ENCODE measurements around the gene THOC2.
"Not testable (repeated sequence)": the region's sequence is repeated elsewhere in the genome, so short reads cannot be mapped to it uniquely, and the experiment has no call there.

THOC2 gene

GRCh38 chrX:123742440-123742839 is 9.6 kb upstream of the THOC2 start:
- no peak overlapping the region for H3K27ac Mint-ChIP-seq
- H3K4me1 Mint-ChIP-seq = no peaks in the 10 kb centered on the region
- no peaks in the 10 kb centered on the region for H3K27me3 Mint-ChIP-seq
- ATAC-seq (no peak), DNase-seq (no peak)
- H3K9me3 Mint-ChIP-seq = no peaks in the 10 kb centered on the region
- no peak overlapping the region for H3K4me3 Mint-ChIP-seq

GRCh38 chrX:123740536-123740935 is 7.7 kb upstream of the THOC2 start:
- no peak for ATAC-seq
- H3K9me3 Mint-ChIP-seq = no peaks in the 10 kb centered on the region
- no peak overlapping the region for H3K27ac Mint-ChIP-seq
- no peak for DNase-seq
- H3K4me3 Mint-ChIP-seq = no peak overlapping the region
- no peaks in the 10 kb centered on the region for H3K4me1 Mint-ChIP-seq
- H3K27me3 Mint-ChIP-seq = no peaks in the 10 kb centered on the region

GRCh38 chrX:123740006-123740405 is 7.2 kb upstream of the THOC2 start:
- Mint-ChIP-seq H3K4me3 (no peak overlapping the region), H3K4me1 (no peaks in the 10 kb centered on the region)

GRCh38 chrX:123739474-123739873 is 6.6 kb upstream of the THOC2 start:
- no peaks in the 10 kb centered on the region for H3K9me3 Mint-ChIP-seq
- ATAC-seq (no peak), DNase-seq (no peak)
- no peaks in the 10 kb centered on the region for H3K27me3 Mint-ChIP-seq
- no peak overlapping the region for H3K27ac Mint-ChIP-seq
- H3K4me1 Mint-ChIP-seq = no peaks in the 10 kb centered on the region
- H3K4me3 Mint-ChIP-seq = no peak overlapping the region

More at GRCh38 chrX:123740006-123740405, 7.2 kb upstream of the THOC2 start:
- H3K27ac Mint-ChIP-seq = no peak overlapping the region
- DNase-seq (no peak), ATAC-seq (no peak)
- no peaks in the 10 kb centered on the region for H3K9me3 Mint-ChIP-seq
- no peaks in the 10 kb centered on the region for H3K27me3 Mint-ChIP-seq

- no peak overlapping the region for H3K4me3 Mint-ChIP-seq
- H3K27me3 Mint-ChIP-seq = no peaks in the 10 kb centered on the region
- DNase-seq (no peak), ATAC-seq (no peak)
- no peaks in the 10 kb centered on the region for H3K9me3 Mint-ChIP-seq
- H3K4me1 Mint-ChIP-seq = peaks cover under 1% of the 10 kb centered on the region
- H3K27ac Mint-ChIP-seq = no peak overlapping the region
Measured at GRCh38 chrX:123738378-123738940, 5.6 kb upstream of the THOC2 start.

DNA sequence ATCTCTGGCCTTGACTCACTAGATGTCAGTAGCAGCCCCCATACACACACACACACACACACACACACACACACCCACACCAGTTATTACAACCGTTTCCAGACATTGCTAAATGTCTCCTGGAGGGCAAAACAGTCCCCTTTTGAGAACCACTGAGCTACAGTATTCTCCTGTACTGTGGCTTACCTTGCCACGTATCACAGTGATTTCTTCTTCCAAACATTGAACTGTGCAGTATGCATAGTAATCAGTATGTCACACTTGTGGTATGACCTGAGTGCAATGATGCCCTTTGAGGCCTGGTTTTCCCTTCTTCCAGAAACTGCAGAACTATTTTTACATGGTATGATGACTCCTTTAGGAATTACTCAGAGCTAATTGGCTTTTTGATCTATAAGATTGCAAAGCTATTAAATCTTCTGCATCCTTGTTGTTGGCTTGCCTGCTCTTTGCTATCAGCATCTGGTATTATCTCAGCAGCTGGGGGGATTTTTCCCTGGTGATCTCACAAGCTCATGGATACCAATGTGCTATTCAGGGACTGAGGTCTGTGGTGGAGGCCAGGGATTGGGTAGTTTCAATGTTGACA is 3.6 kb upstream of the THOC2 start:
- Mint-ChIP-seq H3K4me1 (peaks cover 6% of the 10 kb centered on the region), H3K27me3 (no peaks in the 10 kb centered on the region), H3K27ac (peak overlapping the region in 1 of 2 donors; percentile 57), H3K4me3 (no peak overlapping the region), H3K9me3 (no peaks in the 10 kb centered on the region)
- DNase-seq (no peak), ATAC-seq (no peak)

DNA sequence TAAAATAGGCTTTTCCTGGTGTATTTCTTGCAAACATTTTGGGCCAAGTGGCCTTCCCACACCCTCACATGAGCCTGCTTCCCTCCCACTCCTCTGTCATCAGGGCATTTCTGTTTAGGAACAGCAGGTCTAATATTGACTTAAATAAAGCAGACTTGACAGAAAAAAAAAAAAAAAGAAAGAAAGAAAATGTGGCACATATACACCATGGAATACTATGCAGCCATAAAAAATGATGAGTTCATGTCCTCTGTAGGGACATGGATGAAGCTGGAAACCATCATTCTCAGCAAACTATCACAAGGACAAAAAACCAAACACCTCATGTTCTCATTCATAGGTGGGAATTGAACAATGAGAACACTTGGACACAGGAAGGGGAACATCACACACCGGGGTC is 2.3 kb upstream of the THOC2 start:
- peaks cover 13% of the 10 kb centered on the region for H3K4me1 Mint-ChIP-seq
- not testable (repeated sequence) for H3K27me3 Mint-ChIP-seq, H3K27ac Mint-ChIP-seq, ATAC-seq, DNase-seq, H3K9me3 Mint-ChIP-seq, H3K4me3 Mint-ChIP-seq

- not testable (repeated sequence) for H3K4me3 Mint-ChIP-seq, H3K9me3 Mint-ChIP-seq, H3K27ac Mint-ChIP-seq, DNase-seq, H3K27me3 Mint-ChIP-seq, ATAC-seq
- peaks cover 24% of the 10 kb centered on the region for H3K4me1 Mint-ChIP-seq
Measured at GRCh38 chrX:123734079-123734478, 1.2 kb upstream of the THOC2 start.

GRCh38 chrX:123731987-123732669 is 724 bp downstream of the THOC2 start:
- no peaks in the 10 kb centered on the region for H3K9me3 Mint-ChIP-seq
- H3K27ac Mint-ChIP-seq = peak overlapping the region; percentile 97 to 99
- peaks cover 34% of the 10 kb centered on the region for H3K4me1 Mint-ChIP-seq
- no peaks in the 10 kb centered on the region for H3K27me3 Mint-ChIP-seq
- ATAC-seq (peak; percentile 55), DNase-seq (peak; percentile 6 to 15)
- H3K4me3 Mint-ChIP-seq = peak overlapping the region; percentile 94 to 96

- Mint-ChIP-seq H3K4me1 (peaks cover 34% of the 10 kb centered on the region), H3K9me3 (no peaks in the 10 kb centered on the region), H3K27ac (peak overlapping the region; percentile 83 to 99), H3K4me3 (peak overlapping the region; percentile 94 to 96), H3K27me3 (no peaks in the 10 kb centered on the region)
- ATAC-seq (peak; percentile 52), DNase-seq (peak; percentile 1 to 12)
Measured at GRCh38 chrX:123731258-123731986, 1.4 kb downstream of the THOC2 start.

- no peak for ATAC-seq
- DNase-seq = no peak
- no peaks in the 10 kb centered on the region for H3K9me3 Mint-ChIP-seq
Measured at GRCh38 chrX:123728554-123728953, 4.3 kb downstream of the THOC2 start.

GRCh38 chrX:123728016-123728415 is 4.8 kb downstream of the THOC2 start:
- DNase-seq (no peak), ATAC-seq (no peak)
- no peaks in the 10 kb centered on the region for H3K27me3 Mint-ChIP-seq
- H3K9me3 Mint-ChIP-seq = no peaks in the 10 kb centered on the region
- peaks cover 29% of the 10 kb centered on the region for H3K4me1 Mint-ChIP-seq
- peak overlapping the region in 1 of 2 donors; percentile 12 for H3K4me3 Mint-ChIP-seq
- no peak overlapping the region for H3K27ac Mint-ChIP-seq

More at GRCh38 chrX:123728554-123728953, 4.3 kb downstream of the THOC2 start:
- Mint-ChIP-seq H3K4me3 (peak overlapping the region; percentile 12 to 33), H3K27ac (no peak overlapping the region), H3K4me1 (peaks cover 34% of the 10 kb centered on the region), H3K27me3 (no peaks in the 10 kb centered on the region)

DNA sequence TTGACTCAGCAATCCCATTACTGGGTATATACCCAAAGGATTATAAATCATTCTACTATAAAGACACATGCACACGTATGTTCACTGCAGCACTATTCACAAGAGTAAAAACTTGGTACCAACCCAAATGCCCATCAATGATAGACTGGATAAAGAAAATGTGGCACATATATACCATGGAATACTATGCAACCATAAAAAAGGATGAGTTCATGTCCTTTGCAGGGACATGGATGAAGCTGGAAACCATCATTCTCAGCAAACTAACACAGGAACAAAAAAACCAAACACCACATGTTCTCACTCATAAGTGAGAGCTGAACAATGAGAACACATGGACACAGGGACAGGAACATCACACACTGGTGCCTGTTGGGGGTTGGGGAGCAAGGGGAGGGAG is 10.7 kb downstream of the THOC2 start:
- not testable (repeated sequence) for DNase-seq, H3K27me3 Mint-ChIP-seq, H3K9me3 Mint-ChIP-seq, H3K27ac Mint-ChIP-seq, ATAC-seq, H3K4me1 Mint-ChIP-seq, H3K4me3 Mint-ChIP-seq

DNA sequence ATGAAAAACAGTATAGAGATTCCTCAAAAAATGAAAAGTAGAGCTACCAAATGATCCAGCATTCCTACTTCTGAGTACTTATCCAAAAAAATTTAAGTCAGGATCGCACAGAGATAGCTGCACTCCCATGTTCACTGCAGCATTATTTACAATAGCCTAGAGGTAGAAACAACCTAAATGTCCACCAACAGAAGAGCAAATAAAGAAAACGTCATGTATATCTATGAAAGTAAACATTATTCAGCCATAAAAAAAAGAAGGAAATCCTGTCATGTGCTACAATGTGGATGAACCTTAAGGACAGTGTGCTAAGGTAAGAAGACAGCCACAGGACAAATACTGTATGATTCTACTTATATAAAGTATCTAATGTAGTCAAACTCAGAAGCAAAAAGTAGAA is 12.4 kb downstream of the THOC2 start:
- Mint-ChIP-seq H3K9me3 (no peaks in the 10 kb centered on the region), H3K27ac (no peak overlapping the region), H3K4me1 (peaks cover 6% of the 10 kb centered on the region), H3K27me3 (no peaks in the 10 kb centered on the region), H3K4me3 (no peak overlapping the region)
- ATAC-seq (no peak), DNase-seq (no peak)

DNA sequence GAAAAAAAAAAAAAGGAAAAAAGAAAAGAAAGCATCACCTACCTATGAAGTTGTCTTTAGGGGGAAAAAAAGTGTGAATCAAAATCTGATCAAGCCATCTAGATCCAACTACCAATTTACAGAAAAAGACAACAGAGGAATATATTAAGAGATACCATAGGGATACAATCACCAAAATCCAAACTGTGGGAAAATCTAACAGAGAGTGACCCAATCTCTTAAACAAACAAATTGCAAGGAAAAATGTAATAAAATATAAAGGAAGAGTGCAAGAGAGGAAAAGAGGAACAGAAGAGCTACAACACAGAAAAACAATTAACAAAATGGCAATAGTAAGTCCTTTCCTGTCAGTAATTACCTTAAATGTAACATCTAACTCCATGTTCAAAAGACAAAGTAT is 19.0 kb downstream of the THOC2 start:
- ATAC-seq = no peak
- no peak overlapping the region for H3K4me3 Mint-ChIP-seq
- peak overlapping the region in 1 of 2 donors; percentile 78 for H3K27ac Mint-ChIP-seq
- H3K9me3 Mint-ChIP-seq = no peaks in the 10 kb centered on the region
- H3K27me3 Mint-ChIP-seq = no peaks in the 10 kb centered on the region
- peaks cover 24% of the 10 kb centered on the region for H3K4me1 Mint-ChIP-seq
- DNase-seq = no peak

- peaks cover 24% of the 10 kb centered on the region for H3K4me1 Mint-ChIP-seq
- no peak overlapping the region for H3K4me3 Mint-ChIP-seq
- H3K27ac Mint-ChIP-seq = peak overlapping the region in 1 of 2 donors; percentile 74
- DNase-seq = no peak
- ATAC-seq = no peak
- no peaks in the 10 kb centered on the region for H3K27me3 Mint-ChIP-seq
- H3K9me3 Mint-ChIP-seq = no peaks in the 10 kb centered on the region
Measured at GRCh38 chrX:123713434-123713833, 19.4 kb downstream of the THOC2 start.

All from stimulated activated naive CD8-positive, alpha-beta T cell treated with anti-CD3 and anti-CD28 coated beads, Interleukin-15, amount 100 ng/mL, for 72 hours (primary cell).